ENCODE data around the gene KRTAP1-3.
"Not testable (repeated sequence)": the region's sequence is repeated elsewhere in the genome, so short reads cannot be mapped to it uniquely, and the experiment has no call there.

KRTAP1-3 gene, protein sequence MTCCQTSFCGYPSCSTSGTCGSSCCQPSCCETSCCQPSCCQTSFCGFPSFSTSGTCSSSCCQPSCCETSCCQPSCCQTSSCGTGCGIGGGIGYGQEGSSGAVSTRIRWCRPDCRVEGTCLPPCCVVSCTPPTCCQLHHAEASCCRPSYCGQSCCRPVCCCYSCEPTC

DNA sequence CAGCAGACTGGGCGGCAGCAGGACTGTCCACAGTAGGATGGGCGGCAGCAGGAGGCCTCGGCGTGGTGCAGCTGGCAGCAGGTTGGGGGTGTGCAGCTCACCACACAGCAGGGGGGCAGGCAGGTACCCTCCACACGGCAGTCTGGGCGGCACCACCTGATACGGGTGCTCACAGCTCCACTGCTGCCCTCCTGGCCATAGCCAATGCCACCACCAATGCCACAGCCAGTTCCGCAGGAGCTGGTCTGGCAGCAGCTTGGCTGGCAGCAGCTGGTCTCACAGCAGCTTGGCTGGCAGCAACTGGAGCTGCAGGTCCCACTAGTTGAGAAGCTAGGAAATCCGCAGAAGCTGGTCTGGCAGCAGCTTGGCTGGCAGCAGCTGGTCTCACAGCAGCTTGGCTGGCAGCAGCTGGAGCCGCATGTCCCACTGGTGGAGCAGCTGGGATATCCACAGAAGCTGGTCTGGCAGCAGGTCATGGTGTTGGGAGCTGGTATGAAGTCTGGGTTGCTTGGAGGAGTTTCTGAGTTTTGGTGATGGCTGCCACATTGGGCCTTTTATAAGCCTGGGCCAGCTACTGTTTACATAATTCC, at the start of gene KRTAP1-3:
Gene KRTAP1-3, minus strand, starts transcription at position 529 of the 590 bp plus-strand sequence. Its CDS starts 53 bp downstream, at position 476.
- not testable (repeated sequence) for DNase-seq (ENCODE audit: low read depth in 2 of 2)

DNA sequence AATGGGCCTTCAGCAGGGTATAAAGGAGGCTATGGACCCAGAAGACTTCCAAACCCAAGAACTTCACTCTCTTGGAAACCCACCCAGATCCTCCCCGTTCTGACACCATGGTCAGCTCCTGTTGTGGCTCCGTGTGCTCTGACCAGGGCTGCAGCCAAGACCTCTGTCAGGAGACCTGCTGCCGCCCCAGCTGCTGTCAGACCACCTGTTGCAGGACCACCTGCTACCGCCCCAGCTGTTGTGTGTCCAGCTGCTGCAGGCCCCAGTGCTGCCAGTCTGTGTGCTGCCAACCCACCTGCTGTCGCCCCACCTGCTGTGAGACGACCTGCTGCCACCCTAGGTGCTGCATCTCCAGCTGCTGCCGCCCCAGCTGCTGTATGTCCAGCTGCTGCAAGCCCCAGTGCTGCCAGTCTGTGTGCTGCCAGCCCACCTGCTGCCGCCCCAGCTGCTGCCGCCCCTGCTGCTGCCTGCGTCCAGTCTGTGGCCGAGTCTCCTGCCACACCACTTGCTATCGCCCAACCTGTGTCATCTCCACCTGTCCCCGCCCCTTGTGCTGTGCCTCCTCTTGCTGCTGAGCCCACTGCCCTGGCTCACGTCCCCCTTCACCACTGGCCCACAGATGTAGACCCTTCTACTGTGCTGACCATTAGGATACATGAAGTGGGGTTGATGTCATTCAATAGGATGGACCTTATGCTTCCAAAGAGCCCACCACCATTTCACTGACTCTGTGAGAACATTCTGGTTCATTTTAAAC, 49.6 kb upstream of the KRTAP1-3 start, which contains the start of gene KRTAP4-7:
Gene KRTAP4-7, plus strand, starts transcription at position 51 of the 757 bp plus-strand sequence. Its CDS starts 57 bp downstream, at position 108.
- not testable (repeated sequence) for DNase-seq (ENCODE audit: low read depth in 2 of 2)

DNA sequence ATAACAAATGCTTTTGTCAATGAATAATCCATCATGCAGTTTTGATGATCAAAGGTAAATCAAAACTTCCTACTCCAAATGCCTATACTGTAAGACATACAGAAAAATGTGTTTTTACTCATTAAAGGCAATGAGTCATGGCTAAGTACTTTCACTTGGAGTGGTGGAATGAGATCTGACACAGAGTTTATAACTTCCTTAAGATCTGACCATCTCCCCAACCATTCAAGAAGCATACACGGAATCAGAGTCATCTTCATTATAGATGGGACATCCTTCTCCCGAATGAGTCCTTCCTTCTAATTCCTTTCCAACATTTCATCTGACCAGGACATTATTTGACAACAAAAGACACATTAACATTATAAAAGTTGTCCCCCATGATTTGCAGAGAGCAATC, 48.8 kb upstream of the KRTAP1-3 start:
- not testable (repeated sequence) for DNase-seq (ENCODE audit: low read depth in 2 of 2)

DNA sequence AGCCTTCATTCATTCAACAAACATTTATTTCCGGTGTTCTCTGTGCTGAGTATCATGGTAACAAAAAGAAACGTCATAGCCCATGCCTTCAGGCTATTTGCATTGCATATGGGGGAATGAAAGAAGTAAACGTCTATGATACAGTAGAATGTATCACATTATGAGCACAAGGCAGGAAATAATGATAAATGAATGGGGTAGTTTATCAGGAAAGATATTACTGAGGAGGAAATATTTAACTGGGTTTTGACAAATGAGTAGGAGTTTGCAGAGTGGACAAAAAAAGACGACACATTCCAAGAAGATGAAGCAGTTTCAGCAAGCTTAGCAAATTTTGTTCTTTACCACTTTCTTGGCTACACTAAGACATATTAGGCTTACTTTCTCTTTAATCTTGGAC, 48.0 kb upstream of the KRTAP1-3 start:
- DNase-seq (ENCODE audit: low read depth in 2 of 2), result no peak

DNA sequence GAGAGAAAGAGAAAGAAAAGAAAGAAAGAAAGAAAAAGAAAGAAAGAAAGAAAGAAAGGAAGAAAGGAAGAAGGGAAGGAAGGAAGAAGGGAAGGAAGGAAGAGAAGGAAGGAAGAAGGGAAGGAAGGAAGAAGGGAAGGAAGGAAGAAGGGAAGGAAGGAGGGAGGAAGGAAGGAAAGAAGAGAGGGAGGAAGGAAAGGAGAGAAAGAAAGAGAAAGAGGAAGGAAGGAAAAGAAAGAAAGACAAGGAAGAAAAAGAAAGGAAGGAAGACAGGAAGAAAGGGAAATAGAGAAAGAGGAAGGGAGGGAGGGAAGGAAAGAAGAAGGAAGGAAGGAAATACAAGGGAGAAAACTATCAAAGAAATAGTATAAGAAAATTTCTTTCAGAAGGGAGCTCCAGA, 42.1 kb upstream of the KRTAP1-3 start:
- no peak for DNase-seq (ENCODE audit: low read depth in 2 of 2)

DNA sequence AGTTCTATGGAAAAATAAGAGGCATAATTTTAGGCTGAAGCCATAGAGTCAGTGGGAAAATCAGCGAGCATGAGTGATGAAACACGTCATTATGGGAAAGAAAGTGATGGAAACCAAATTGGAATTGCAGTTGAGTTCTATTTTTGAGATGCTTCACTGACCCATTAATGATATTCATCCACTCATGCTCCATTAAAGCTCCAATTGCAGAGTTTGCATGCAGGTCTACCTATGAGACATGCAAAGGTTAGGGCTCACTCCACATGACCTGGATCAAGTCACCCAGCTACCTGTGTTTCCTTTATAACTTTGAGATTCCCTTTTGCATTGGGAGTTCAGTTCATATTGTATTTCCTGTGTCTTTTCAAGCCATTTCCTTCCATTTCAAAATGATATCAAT, 39.0 kb upstream of the KRTAP1-3 start:
- no peak for DNase-seq (ENCODE audit: low read depth in 2 of 2)

DNA sequence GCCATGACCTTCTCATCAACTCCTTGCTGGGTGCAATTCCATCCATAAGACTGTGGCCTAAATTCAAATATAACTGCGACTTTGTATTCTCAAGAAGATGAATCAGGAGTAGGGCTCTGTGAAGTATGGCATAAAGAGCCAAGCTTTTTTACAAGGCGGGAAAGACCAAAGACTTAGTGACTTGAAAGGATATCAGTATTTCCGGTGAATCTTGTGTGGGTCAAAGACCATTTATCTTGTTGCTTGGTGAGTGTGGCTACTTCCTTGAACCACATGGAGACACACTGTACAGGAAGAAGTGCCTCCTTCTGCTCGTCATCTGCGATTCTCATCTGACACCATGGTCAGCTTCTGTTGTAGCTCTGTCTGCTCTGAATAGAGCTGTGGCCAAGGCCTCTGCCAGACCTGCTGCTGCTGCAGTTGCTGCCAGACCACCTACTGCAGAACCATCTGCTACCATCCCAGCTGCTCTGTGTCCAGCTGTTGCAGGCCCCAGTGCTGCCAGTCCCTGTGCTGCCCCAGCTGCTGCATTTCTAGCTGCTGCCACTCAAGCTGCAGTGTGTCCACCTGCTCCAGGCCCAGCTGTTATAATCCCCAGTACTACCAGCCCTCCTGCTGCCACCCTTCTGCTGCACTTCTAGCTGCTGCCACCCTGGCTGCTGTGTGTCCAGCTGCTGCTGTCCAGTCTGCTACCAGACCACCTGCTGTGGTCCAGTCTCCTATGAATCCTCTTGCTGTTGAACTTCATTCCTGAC, 37.1 kb upstream of the KRTAP1-3 start:
- DNase-seq (ENCODE audit: low read depth in 2 of 2), result no peak

DNA sequence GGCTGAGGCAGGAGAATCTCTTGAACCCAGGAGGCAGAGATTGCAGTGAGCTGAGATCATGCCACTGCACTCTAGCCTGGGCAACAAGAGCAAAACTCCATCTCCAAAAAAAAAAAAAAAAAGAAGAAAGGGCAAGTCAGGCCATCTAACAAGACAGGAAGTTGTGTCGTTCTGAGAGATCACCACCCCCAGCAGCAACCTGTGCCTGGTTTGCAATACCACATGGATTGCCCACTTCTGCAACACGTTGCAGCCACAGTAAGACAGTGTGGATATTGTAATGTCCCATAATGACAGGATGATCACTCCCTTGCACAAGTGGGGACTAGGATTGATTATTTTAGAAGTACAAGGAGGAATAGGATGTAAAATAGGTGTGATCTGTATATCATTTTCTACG, 34.4 kb upstream of the KRTAP1-3 start:
- DNase-seq (ENCODE audit: low read depth in 2 of 2), result no peak

DNA sequence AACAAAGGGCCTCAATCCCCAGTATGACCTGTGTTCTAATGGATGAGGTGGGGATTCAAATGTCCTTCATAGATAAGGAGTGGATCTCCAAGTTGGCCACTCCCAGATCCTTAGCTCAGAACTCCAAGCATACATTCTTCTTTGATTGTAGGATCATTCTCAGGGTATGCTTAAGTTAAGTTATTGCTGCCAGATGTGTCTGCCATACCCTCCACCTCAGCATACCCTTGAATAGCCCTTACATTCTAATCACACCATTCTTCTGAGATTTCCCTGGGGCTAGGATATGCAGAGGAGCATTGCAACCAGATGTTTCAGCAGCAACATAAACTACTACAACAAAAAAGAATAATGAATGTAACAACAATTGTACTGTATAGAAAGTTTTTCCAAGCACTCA, 32.6 kb upstream of the KRTAP1-3 start:
- DNase-seq (ENCODE audit: low read depth in 2 of 2), result no peak

DNA sequence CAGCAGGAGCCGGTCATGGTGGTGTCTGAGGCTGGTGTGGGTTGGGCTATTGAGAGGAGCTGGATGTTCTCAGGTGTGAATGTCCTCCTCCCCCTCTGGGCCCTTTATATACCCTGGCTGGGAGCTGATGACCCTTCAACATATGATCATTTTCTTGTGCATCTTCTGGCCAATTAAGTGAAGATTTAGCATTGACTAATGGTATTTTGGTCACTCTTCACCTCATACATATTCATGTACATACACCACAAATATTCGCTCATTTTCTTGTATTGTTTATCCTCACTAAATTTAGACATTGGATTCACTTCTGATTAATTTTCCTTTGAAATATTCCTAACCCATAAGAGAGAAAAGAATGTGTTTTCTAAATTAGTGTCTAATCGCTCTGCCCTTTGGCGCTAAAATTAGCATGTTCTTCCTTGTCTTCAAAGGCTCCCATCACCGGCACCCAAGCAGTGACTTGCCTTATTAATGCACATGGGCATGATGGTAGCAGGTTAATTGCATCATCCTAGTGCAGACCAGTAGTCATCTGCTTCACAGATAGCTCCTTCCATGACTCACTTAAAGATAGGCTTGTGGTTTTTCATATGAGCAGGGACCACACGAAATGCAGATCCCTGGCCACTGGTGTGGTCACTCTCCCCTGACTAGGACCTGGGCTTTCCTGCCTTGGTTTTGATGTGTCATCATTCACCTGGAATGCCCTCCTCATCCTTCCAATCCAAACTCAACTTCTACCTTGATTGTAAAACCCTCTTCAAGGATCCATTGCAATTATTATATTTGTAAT, 31.4 kb upstream of the KRTAP1-3 start, which contains the start of gene KRTAP2-4:
Gene KRTAP2-4, minus strand, starts transcription at position 51 of the 796 bp plus-strand sequence. Its CDS starts 34 bp downstream, at position 17.
- DNase-seq (ENCODE audit: low read depth in 2 of 2), result no peak

DNA sequence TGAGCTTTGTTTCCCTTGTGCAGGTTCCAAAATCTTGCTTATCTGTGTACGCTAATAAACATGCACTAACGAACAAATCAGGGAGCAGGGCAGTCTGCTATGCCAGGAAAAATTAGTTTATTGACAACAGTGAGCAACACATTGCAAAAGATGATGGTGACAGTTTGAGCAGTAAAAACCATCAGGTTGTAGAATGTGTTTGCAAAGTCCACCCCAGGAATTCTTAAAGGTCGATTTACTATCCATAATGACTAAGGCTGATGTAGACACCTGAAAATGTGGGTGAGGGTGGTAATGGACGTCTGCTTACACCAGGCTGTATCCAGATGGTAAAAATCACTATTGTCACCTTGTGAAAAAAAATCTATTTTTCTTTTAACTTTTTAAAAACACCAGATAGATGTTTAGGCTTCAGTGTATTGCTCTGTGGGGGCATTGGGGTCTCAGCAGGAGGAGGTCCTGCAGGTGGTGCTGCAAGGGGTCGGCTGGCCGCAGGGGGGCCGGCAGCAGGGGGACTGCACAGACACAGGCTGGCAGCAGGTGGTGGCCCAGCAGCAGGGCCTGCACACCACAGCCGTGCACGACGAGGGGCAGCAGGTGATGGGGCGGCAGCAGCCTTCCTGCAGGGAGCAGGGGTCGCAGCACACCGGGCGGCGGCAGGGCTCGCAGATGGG, 30.5 kb upstream of the KRTAP1-3 start:
- DNase-seq (ENCODE audit: low read depth in 2 of 2), result not testable (repeated sequence)

DNA sequence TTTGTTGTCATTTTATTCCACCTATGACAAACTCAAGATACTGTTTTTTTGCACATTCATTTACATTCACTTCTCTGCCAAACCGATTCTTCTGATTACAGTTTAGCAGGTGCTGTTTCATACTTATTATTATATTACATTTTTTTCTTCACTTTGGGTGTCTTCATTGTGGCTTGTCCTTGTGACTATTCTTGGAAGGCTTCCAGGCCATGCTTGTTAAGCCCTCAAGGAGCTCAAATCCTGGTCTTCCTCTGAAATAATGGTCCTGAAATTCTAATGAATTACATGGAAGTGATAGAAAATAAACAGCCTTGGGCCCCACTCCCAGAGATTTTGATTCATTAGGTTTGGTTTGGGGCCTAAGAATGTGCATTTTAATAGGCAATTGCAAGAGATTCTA, 29.6 kb upstream of the KRTAP1-3 start:
- DNase-seq (ENCODE audit: low read depth in 2 of 2), result no peak

DNA sequence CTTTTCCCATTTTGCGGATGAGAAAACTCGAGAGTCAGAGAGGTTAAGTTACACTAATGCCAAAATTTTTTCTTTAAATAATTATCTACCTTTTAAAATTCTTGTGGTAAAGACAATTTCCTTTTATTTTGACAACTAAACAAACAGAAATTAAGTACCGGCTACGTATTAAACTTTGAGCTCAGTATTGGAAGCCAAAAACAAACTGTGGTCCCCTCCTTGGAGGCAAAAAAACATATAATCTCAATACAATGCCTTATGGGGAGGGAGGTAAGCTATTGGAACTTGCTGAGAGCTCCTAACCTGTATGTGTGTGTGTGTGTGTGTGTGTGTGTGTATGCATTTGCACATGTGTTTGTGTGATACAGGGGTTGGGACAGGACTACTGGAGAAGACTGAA, 28.8 kb upstream of the KRTAP1-3 start:
- DNase-seq (ENCODE audit: low read depth in 2 of 2), result no peak

DNA sequence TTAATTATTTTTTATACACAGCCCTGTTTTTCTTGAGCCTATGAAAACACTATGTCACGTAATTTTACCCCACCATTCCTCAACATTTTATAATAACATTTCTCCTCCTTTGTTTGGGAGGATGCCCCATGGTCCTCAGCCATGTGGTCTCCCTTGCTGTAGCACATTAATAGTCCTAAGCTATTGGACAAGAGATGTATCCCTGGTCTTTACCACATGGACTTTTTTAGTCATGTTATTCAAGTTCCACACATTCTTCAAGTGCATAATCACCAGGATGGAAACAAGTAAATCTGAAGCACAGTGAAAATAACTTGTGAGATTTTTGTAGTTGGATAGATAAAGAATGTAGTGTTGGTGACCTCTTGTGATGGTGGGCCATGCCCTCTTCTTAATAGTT, 27.3 kb upstream of the KRTAP1-3 start:
- DNase-seq (ENCODE audit: low read depth in 2 of 2), result no peak

DNA sequence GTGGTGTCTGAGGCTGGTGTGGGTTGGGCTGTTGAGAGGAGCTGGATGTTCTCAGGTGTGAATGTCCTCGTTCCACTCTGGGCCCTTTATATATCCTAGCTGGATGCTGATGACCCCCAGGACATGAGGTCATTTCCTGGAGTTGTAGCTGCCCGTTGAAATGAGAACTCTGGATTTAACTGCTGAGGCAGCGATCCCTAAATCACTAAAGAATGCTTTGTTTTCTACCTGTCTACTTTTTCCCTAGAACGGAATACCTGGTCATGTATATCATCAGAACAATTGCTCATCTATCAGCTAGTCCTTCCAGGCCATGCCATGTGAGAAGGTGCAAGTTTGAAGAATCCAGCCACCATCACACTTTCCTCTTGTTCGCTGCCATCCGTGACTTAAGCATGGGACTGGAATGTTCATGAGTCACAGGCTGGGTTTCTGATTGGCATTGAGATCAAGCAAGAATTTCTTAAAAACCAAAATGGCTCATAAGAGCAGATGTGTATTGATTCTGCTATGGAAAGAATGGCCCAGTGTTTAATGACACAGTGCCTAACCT, 25.5 kb upstream of the KRTAP1-3 start, which contains the start of gene KRTAP2-3:
Gene KRTAP2-3, minus strand, starts transcription at position 63 of the 553 bp plus-strand sequence. CDS start 64 bp downstream, outside the sequence.
- no peak for DNase-seq (ENCODE audit: low read depth in 2 of 2)

DNA sequence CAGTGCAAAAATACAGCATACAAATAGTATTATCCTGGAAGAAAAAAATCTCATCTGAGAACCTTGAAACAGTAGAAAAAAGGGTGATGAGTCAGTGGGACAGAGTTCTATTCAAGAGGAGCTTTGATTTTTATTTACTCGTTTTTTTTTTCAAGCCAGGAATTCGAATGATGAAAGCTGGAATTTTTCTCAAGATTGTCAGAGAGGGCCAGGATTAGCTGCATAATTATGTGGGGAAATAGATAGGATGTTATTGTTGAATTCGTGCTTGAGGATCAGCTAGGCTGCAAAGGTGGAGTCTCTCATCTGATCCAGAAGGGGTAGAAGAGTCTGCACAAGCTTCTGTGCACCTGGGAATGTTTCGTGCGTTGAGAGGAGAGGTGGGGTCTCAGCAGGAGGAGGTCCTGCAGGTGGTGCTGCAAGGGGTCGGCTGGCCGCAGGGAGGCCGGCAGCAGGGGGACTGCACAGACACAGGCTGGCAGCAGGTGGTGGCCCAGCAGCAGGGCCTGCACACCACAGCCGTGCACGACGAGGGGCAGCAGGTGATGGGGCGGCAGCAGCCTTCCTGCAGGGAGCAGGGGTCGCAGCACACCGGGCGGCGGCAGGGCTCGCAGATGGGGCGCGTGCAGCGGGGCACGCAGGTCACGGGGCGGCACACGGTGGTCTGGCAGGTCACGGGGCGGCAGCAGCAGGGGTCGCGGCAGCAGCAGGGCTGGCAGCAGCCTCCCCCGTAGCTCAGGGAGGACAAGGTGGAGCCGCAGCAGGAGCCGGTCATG, 24.8 kb upstream of the KRTAP1-3 start:
- not testable (repeated sequence) for DNase-seq (ENCODE audit: low read depth in 2 of 2)

DNA sequence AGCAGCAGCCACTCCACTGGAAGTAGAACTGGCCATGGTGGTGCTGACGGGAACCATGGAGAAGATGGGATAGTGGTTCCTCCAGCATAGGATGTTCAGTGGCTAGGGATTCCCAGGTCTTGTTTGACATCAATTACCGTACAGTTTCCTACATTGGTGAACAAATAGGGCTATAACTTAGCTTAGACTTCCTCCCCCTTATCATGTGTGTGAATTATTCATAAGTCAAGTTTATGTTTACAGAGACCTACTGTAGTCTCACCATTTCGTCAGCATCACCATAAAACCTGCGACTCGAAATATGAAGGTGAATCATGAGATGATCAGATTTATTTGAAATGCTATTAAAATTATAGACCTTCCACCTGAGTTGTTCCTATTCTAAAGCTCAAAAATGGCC, 24.1 kb upstream of the KRTAP1-3 start:
- no peak for DNase-seq (ENCODE audit: low read depth in 2 of 2)

DNA sequence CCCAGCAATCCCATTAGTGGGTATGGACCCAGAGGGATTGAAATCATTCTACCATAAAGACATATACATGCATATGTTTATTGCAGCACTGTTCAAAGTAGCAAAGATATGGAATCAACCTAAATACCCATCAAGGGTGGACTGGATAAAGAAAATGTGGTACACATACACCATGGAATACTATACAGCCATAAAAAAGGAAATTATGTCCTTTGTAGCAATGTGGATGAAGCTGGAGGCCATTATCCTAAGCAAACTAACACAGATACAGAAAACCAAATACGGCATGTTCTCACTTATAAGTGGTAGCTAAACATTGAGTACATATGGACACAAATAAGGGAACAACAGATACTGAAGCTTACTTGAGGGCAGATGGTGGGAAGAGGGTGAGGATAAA, 22.9 kb upstream of the KRTAP1-3 start:
- DNase-seq (ENCODE audit: low read depth in 2 of 2), result no peak

DNA sequence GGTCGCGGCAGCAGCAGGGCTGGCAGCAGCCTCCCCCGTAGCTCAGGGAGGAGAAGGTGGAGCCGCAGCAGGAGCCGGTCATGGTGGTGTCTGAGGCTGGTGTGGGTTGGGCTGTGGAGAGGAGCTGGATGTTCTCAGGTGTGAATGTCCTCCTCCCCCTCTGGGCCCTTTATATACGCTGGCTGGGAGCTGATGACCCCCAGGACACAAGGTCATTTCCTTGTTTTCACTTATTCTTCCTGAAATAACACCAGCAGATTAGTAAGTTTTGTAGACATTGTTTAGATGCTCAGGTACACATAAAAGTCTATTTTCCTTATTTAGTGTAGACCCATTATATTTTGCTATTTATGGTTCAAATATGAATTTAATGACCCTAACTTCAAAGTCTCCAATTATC, 20.5 kb upstream of the KRTAP1-3 start, which contains the start of gene KRTAP2-2:
Gene KRTAP2-2, minus strand, starts transcription at position 101 of the 400 bp plus-strand sequence. Its CDS starts 19 bp downstream, at position 82.
- not testable (repeated sequence) for DNase-seq (ENCODE audit: low read depth in 2 of 2)
